ENCODE measurements around the gene NUCKS1. TPM values are rescaled to one million over a fixed set of nuclear protein-coding genes. Genes with fewer than 3 reads are reported as not detected.

Gene NUCKS1
- total and polyA plus RNA-seq, 2 of the 8 experiments (the other 6 are each of a cell fraction or from before 2014, with no cell fraction given), result 126 to 461 TPM

DNA sequence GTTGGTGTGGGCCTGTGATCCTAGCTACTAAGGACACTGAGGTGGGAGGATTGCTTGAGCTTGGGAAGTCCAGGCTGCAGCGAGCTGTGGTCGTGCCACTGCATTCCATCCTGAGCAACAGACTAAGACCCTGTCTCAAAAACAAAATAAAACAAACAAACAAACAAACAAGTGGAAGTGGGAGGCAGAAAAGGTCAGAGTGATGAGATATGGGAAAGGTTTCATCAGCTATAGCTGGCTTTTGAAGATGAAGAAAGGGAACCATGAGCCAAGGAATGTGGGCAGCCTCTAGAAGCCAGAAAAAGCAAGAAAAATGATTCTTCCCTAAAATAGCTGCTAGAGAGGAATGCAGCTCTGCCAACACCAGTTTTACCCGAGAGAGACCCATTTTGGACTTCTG lies 10.6 kb upstream of the NUCKS1 start (continued):
- TF ChIP-seq PHF8 (conservative IDR thresholded peaks at IDR 0.05; ENCODE audit: low read depth, low read length) (no peak), POLR2A (IDR thresholded peaks at IDR 0.05; ENCODE audit: control extremely low read depth in 1 of 2, low read depth in 2 of 2, low read length in 2 of 2) (no peak), RFX5 (IDR thresholded peaks at IDR 0.05; ENCODE audit: borderline replicate concordance, low read depth, low read length) (no peak), GABPA (IDR thresholded peaks at IDR 0.05; ENCODE audit: borderline replicate concordance, insufficient read depth, low read length) (no peak), CBX5 (IDR thresholded peaks at IDR 0.05; ENCODE audit: low read depth, low read length) (no peak), BACH1 (IDR thresholded peaks at IDR 0.05; ENCODE audit: low read length) (no peak), TCF12 (IDR thresholded peaks at IDR 0.05; ENCODE audit: low read depth, low read length) (no peak)
- TF ChIP-seq, protein P1, sequence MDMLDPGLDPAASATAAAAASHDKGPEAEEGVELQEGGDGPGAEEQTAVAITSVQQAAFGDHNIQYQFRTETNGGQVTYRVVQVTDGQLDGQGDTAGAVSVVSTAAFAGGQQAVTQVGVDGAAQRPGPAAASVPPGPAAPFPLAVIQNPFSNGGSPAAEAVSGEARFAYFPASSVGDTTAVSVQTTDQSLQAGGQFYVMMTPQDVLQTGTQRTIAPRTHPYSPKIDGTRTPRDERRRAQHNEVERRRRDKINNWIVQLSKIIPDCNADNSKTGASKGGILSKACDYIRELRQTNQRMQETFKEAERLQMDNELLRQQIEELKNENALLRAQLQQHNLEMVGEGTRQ (IDR thresholded peaks at IDR 0.05; ENCODE audit: low read length), result no peak

All from H1 (cell line).